HEK293T (cell line): Measurements from ENCODE around the gene TRIM62.
A peak's percentile ranks its signal among the peaks of the same experiment; 100 is the strongest.
"Not testable (repeated sequence)": the region's sequence is repeated elsewhere in the genome, so short reads cannot be mapped to it uniquely, and the experiment has no call there.

Experiments used
- CTCF ChIA-PET: fragments of 350-600 bp; formaldehyde crosslinking; extraction: SDS; loops from one replicate; lab custom pipeline; 2021; ENCODE audit warnings: antibody characterized with exemption, inconsistent platforms; lab: Yijun Ruan, JAX
- POLR2A ChIA-PET: fragments of 350-600 bp; formaldehyde crosslinking; extraction: SDS; loops from one replicate; lab custom pipeline; 2020; ENCODE audit warnings: antibody characterized with exemption, inconsistent platforms; lab: Yijun Ruan, JAX
- DNase-seq: peaks from one replicate; pipeline ENCODE4 v3.0.0; 2012; ENCODE audit warnings: mixed read lengths; ENCODE audit errors: extremely low spot score
- ARNT ChIP-seq: fragments of 450-650 bp; IDR thresholded peaks from 2 replicates; pipeline ENCODE4 v1.6.1; 2017; ENCODE audit warnings: mild to moderate bottlenecking
- BHLHE40 ChIP-seq: fragments of 450-650 bp; IDR thresholded peaks from 2 replicates; pipeline ENCODE4 v1.6.1; 2016; ENCODE audit warnings: mild to moderate bottlenecking, moderate library complexity, borderline replicate concordance
- CTBP1 ChIP-seq: fragments of 450-650 bp; IDR thresholded peaks from 2 replicates; pipeline ENCODE4 v1.6.1; 2016; ENCODE audit warnings: borderline replicate concordance
- ELF4 ChIP-seq: fragments of 450-650 bp; IDR thresholded peaks from 2 replicates; pipeline ENCODE4 v1.6.1; 2017; ENCODE audit warnings: antibody characterized with exemption
- FOXA1 ChIP-seq: fragments of 450-650 bp; IDR thresholded peaks from 2 replicates; pipeline ENCODE4 v1.6.1; 2016; ENCODE audit warnings: mild to moderate bottlenecking
- FOXK2 ChIP-seq: fragments of 450-650 bp; IDR thresholded peaks from 2 replicates; pipeline ENCODE4 v1.6.1; 2016; ENCODE audit warnings: mild to moderate bottlenecking
- FOXM1 ChIP-seq: fragments of 450-650 bp; IDR thresholded peaks from 2 replicates; pipeline ENCODE4 v1.6.1; 2017; ENCODE audit warnings: mild to moderate bottlenecking, borderline replicate concordance
- HDGF ChIP-seq: fragments of 450-650 bp; IDR thresholded peaks from 2 replicates; pipeline ENCODE4 v1.6.1; 2017; ENCODE audit warnings: antibody characterized with exemption, borderline replicate concordance
- L3MBTL2 ChIP-seq: fragments of 450-650 bp; conservative IDR thresholded peaks from 2 replicates; pipeline ENCODE4 v1.6.1; 2016; ENCODE audit warnings: mild to moderate bottlenecking
- LEF1 ChIP-seq: fragments of 450-650 bp; IDR thresholded peaks from 2 replicates; pipeline ENCODE4 v1.6.1; 2017; ENCODE audit warnings: mild to moderate bottlenecking, borderline replicate concordance
- NFRKB ChIP-seq: fragments of 450-650 bp; IDR thresholded peaks from 2 replicates; pipeline ENCODE4 v1.6.1; 2016; ENCODE audit warnings: mild to moderate bottlenecking, moderate library complexity
- PKNOX1 ChIP-seq: fragments of 450-650 bp; IDR thresholded peaks from 2 replicates; pipeline ENCODE4 v1.6.1; 2016
- SP1 ChIP-seq: fragments of 450-650 bp; IDR thresholded peaks from 2 replicates; pipeline ENCODE4 v1.6.1; 2017
- SUZ12 ChIP-seq: fragments of 450-650 bp; IDR thresholded peaks from 2 replicates; pipeline ENCODE4 v1.6.1; 2016; ENCODE audit warnings: mild to moderate bottlenecking
- TARDBP ChIP-seq: fragments of 450-650 bp; IDR thresholded peaks from 2 replicates; pipeline ENCODE4 v1.6.1; 2016
- ZNF384 ChIP-seq: fragments of 450-650 bp; IDR thresholded peaks from 2 replicates; pipeline ENCODE4 v1.6.1; 2016

TRIM62 gene

GRCh38 chr1:33140153-33141149, 41.4 kb downstream of the TRIM62 start:
- CTCF ChIA-PET, result interaction anchor here (0.6 to 0.7 kb wide), 3 partner anchors 13 to 329 kb away, joined by 3 read pairs; no protein-coding TSS in a partner anchor
- no peak for DNase-seq
- POLR2A ChIA-PET, result interaction anchor here (4.6 kb wide), 1 partner anchor 13 kb away, joined by 27 read pairs; no protein-coding TSS in a partner anchor
- TF ChIP-seq NFRKB (no peak), HDGF (no peak), L3MBTL2 (no peak), PKNOX1 (no peak), LEF1 (no peak), FOXA1 (no peak), SUZ12 (no peak), TARDBP (no peak), CTBP1 (no peak), BHLHE40 (no peak), FOXM1 (no peak), ARNT (no peak), FOXK2 (no peak)

GRCh38 chr1:33137800-33138199, 44.0 kb downstream of the TRIM62 start:
- TF ChIP-seq ARNT (no peak), BHLHE40 (no peak), FOXK2 (no peak), NFRKB (no peak), LEF1 (no peak), TARDBP (no peak), ELF4 (no peak), CTBP1 (no peak), FOXM1 (no peak), FOXA1 (no peak)
- ChIA-PET POLR2A (interaction anchor here (1.2 to 4.6 kb wide), 2 partner anchors 10 to 15 kb away, joined by 4 to 27 read pairs; no protein-coding TSS in a partner anchor), CTCF (interaction anchor here (0.5 to 2.1 kb wide), 13 partner anchors 8 to 476 kb away, joined by 3 to 15 read pairs (median 4); no protein-coding TSS in a partner anchor)
- peak; percentile 67 for DNase-seq

- ChIA-PET POLR2A (interaction anchor here (1.2 kb wide), 1 partner anchor 9 kb away, joined by 5 read pairs; no protein-coding TSS in a partner anchor), CTCF (interaction anchor here (1.3 kb wide), 1 partner anchor 9 kb away, joined by 4 read pairs; no protein-coding TSS in a partner anchor)
- not testable (repeated sequence) for DNase-seq
These were observed 45.8 kb downstream of the TRIM62 start for GRCh38 chr1:33136041-33136440.

- CTCF ChIA-PET, result no interaction called here
- TF ChIP-seq LEF1, result no peak
- no peak for TF ChIP-seq SP1
- no peak for TF ChIP-seq BHLHE40
- no peak for TF ChIP-seq ARNT
- TF ChIP-seq PKNOX1, result no peak
- no peak for DNase-seq
- POLR2A ChIA-PET, result no interaction called here
These were observed 48.3 kb downstream of the TRIM62 start for GRCh38 chr1:33133478-33134105.

GRCh38 chr1:33132549-33132948, 49.3 kb downstream of the TRIM62 start:
- ChIA-PET POLR2A (no interaction called here), CTCF (no interaction called here)
- TF ChIP-seq LEF1, result no peak
- no peak for TF ChIP-seq SUZ12
- no peak for TF ChIP-seq ARNT
- no peak for TF ChIP-seq PKNOX1
- TF ChIP-seq L3MBTL2, result no peak
- TF ChIP-seq FOXK2, result no peak
- TF ChIP-seq TARDBP, result no peak
- no peak for TF ChIP-seq FOXA1
- TF ChIP-seq ELF4, result no peak
- no peak for TF ChIP-seq HDGF
- no peak for TF ChIP-seq BHLHE40
- TF ChIP-seq SP1, result no peak
- TF ChIP-seq FOXM1, result no peak
- no peak for TF ChIP-seq ZNF384
- no peak for TF ChIP-seq NFRKB
- TF ChIP-seq CTBP1, result no peak
- DNase-seq, result no peak

- POLR2A ChIA-PET, result no interaction called here
- CTCF ChIA-PET, result no interaction called here
- TF ChIP-seq BHLHE40 (no peak), SP1 (no peak), LEF1 (no peak), ZNF384 (no peak)
- DNase-seq, result no peak
These were observed 50.7 kb downstream of the TRIM62 start for GRCh38 chr1:33131191-33131590.
